Ovary (tissue), 9 donors: ENCODE measurements around the gene UBE2N. TPM values are rescaled to one million over a fixed set of nuclear protein-coding genes. Genes with fewer than 3 reads are reported as not detected.

Source experiments
- DNase-seq, 5 donors: peaks; one replicate each; pipeline ENCODE4 v3.0.0-alpha.2; 2019 to 2020
- H3K27ac ChIP-seq, 2 donors: fragments of 200-600 bp; one replicate each; pipeline versions ENCODE4 v1.5.1 to v1.8.0; 2019 to 2022
- H3K27me3 ChIP-seq: fragments of 200-600 bp; one replicate; pipeline ENCODE4 v1.8.0; 2022
- H3K36me3 ChIP-seq: fragments of 200-600 bp; sonication (generic); one replicate; pipeline ENCODE4 v1.5.1; 2019
- H3K4me1 ChIP-seq: one replicate; pipeline ENCODE4 v1.8.1; 2013; ENCODE audit warnings: mild to moderate bottlenecking, moderate library complexity; ENCODE audit not compliant: insufficient read depth
- H3K4me3 ChIP-seq: fragments of 200-600 bp; sonication (generic); one replicate; pipeline ENCODE4 v1.5.1; 2017
- H3K9me3 ChIP-seq, 2 donors: fragments of 200-600 bp in 1 of 2; sonication (generic) in 1 of 2; one replicate each; pipeline versions ENCODE4 v1.5.1 to v1.8.1; 2013 to 2019; ENCODE audit warnings: mild to moderate bottlenecking in 1 of 2, moderate library complexity in 1 of 2
- CTCF ChIP-seq, 3 donors: fragments of 450-650 bp in 2 of 3; fragments of 200-600 bp in 1 of 3; IDR thresholded peaks; one replicate each; pipeline versions ENCODE4 v1.5.1 to v1.8.0; 2016 to 2022; ENCODE audit warnings: antibody characterized with exemption in 3 of 3, mild to moderate bottlenecking in 1 of 3
- EP300 ChIP-seq: sonication (generic); formaldehyde crosslinking; IDR thresholded peaks from one replicate; pipeline ENCODE4 v1.6.1; 2017; ENCODE audit warnings: antibody characterized with exemption
- POLR2A ChIP-seq: fragments of 450-650 bp; IDR thresholded peaks from one replicate; pipeline ENCODE4 v1.6.1; 2017; ENCODE audit warnings: antibody characterized with exemption, mild to moderate bottlenecking, moderate library complexity
- WGBS, 3 donors: extraction: QIAGEN DNeasy Blood & Tissue Kit in 1 of 3; methylation state at CpG; one replicate each; pipeline versions ENCODE4 v1.1.5 to v1.1.7; 2013 to 2017; 5-methylcytosine and 5-hydroxymethylcytosine counted together
- intact Hi-C, 4 donors: fragments of 100-400 bp; cut with DNase I; formaldehyde crosslinking; loops; one replicate each; pipeline versions ENCODE4 v1.11.0 to v1.15.1; 2022 to 2023
- polyA plus RNA-seq, 2 donors: library from polyadenylated mRNA; stranded (reverse); fragments of 200-250 nt in 1 of 2; fragments of 350-450 nt in 1 of 2; fragmentation: Illumina TruSeq in 1 of 2; extraction: RNeasy Lipid Tissue Mini Kit (QIAGEN cat#74804) in 1 of 2; gene quantifications; one replicate each; pipeline ENCODE4 v1.2.3, GENCODE V29; 2013 to 2014
- small RNA-seq: library from RNA; depleted of rRNA; stranded (forward); fragments of <200 nt; gene quantifications from one replicate; pipeline ENCODE3, GENCODE V24; 2016
- total RNA-seq, 7 donors: library from RNA; depleted of rRNA in 2 of 7; stranded (reverse); fragments of >200 nt in 2 of 7; fragmentation: NEBNext Ultra II Directional in 3 of 7; extraction: Animal tissue kit (Norgen Biotek cat#: 25700) in 3 of 7; gene quantifications; one replicate each; pipeline versions ENCODE4 v1.1.0 to v1.2.4, GENCODE V29; 2016 to 2023
- donor health status: DM: no; HTN: no; CAD: no; lungs with moderate emphysema.
- donor health status: DM: no; HTN: no; CAD: no.
- donor health status: Bipolar disorder and iron deficiency.
- donor health status: DM: yes; HTN: yes; CAD: no.
- donor health status: DM: no; HTN: no; CAD: no.
- donor health status: DM: yes; HTN: yes; CAD: no.

Gene UBE2N
- total and polyA plus RNA-seq, 9 donors, result 18.8 to 102 (median 63.3) TPM

DNA sequence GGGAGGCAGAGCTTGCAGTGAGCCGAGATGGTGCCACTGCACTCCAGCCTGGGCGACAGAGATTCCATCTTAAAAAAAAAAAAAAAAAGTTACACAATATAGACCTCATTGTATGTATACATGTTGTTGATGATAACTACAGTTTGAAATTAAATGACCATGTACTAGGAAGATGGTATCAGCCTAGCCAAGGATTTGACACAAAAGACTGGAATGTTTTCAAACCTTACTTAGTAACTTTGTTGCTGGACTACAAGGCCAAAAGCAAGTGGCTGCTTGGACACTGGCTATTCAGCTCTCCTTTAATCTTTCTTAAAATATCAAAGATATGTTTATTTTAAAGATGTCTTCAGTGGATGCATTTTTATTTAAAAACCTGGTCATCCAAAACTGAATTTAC is 82.9 kb downstream of the UBE2N start:
- Histone ChIP-seq H3K4me3 (no peak overlapping the region), H3K36me3 (no peaks in the 10 kb centered on the region), H3K27me3 (no peaks in the 10 kb centered on the region), H3K9me3 (no peaks in the 10 kb centered on the region), H3K4me1 (peaks cover 2% of the 10 kb centered on the region), H3K27ac (no peak overlapping the region)
- TF ChIP-seq EP300 (no peak), POLR2A (no peak), CTCF (IDR thresholded peaks at IDR 0.05) (no peak)
- intact Hi-C loops, result no loop called here
- DNase-seq, result no peak
- WGBS, 3 donors, result 97 to 100% (median 98%) methylated on average over 2 of the region's 2 CpGs

DNA sequence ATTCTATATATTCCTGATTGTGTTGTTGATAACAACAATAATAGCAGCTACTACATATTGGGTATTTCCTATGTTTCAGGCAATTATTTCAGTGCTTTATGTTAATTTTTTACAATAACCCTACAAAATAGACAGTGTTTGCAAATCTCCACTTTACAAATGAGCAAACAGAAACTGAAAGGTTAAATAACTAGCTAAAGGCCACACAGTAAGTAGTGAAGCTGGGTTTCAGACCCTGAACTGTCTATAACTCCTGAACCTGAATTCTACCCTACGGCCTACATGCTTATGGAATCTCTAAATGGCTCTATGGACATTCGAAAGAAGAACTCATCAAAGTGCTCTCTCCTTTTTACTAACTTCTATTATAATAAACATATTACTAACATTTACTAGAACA is 83.7 kb downstream of the UBE2N start:
- Histone ChIP-seq H3K27me3 (no peaks in the 10 kb centered on the region), H3K36me3 (no peaks in the 10 kb centered on the region), H3K4me3 (no peak overlapping the region), H3K9me3 (no peaks in the 10 kb centered on the region), H3K4me1 (peaks cover 2% of the 10 kb centered on the region), H3K27ac (no peak overlapping the region)
- intact Hi-C loops, result no loop called here
- WGBS, 3 donors, result 95 to 99% (median 98%) methylated on average over 2 of the region's 2 CpGs
- no peak for DNase-seq
- no peak for TF ChIP-seq EP300
- TF ChIP-seq POLR2A, result no peak
- TF ChIP-seq CTCF (IDR thresholded peaks at IDR 0.05), result no peak

DNA sequence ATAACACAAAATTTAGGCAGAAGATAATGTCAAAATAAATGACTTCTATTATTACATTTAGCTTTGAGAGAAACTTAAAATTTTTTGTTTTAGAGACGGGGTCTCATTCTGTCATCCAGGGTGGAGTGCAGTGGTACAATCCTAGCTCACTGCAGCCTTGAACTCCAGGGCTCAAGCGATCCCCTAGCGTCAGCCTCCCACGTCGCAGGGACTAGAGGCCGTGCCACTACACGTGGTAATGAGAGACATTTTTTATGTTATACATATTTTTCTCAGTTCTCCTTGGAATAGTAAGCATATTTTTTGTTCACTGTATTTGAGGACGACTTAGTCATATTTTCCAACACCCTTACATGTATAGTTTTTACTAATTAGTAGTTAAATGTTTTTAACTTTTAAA is 85.5 kb downstream of the UBE2N start:
- intact Hi-C loops, result no loop called here
- Histone ChIP-seq H3K4me1 (no peaks in the 10 kb centered on the region), H3K9me3 (no peaks in the 10 kb centered on the region), H3K27ac (no peak overlapping the region), H3K4me3 (no peak overlapping the region), H3K36me3 (no peaks in the 10 kb centered on the region), H3K27me3 (no peaks in the 10 kb centered on the region)
- no peak for DNase-seq
- 56 to 72% (median 71%) methylated on average over 8 of the region's 8 CpGs for WGBS, 3 donors
- TF ChIP-seq CTCF (IDR thresholded peaks at IDR 0.05) (no peak), POLR2A (no peak), EP300 (no peak)

Small RNA genes lying within 50 kb of the gene (small RNA-seq; reads per million reads assigned to genes)
- gene RF00019, result not detected

Other genes starting within 250 kb of the UBE2N start
- gene NUDT4, start 64.0 kb downstream of the UBE2N start, total RNA-seq, result 100 to 1,000 TPM; 129 to 185 (median 149) TPM
- 100 to 1,000 TPM; 102 to 124 TPM for gene NUDT4, start 64.0 kb downstream of the UBE2N start, polyA plus RNA-seq
- 10 to 100 TPM; 34.9 to 72.7 (median 47.9) TPM for gene MRPL42, start 25.6 kb upstream of the UBE2N start, total RNA-seq
- 10 to 100 TPM; 22.4 to 39.9 TPM for gene MRPL42, start 25.6 kb upstream of the UBE2N start, polyA plus RNA-seq
- 10 to 100 TPM; 10.0 to 67.9 (median 20.4) TPM for gene SOCS2, start 130.7 kb upstream of the UBE2N start, total RNA-seq
- gene SOCS2, start 130.7 kb upstream of the UBE2N start, polyA plus RNA-seq, result 10 to 100 TPM; 21.5 to 41.5 TPM
- 10 to 100 TPM; 11.4 to 67.8 (median 16.9) TPM for gene CRADD, start 235.4 kb upstream of the UBE2N start, total RNA-seq
- 10 to 100 TPM; 13.9 to 17.9 TPM for gene CRADD, start 235.4 kb upstream of the UBE2N start, polyA plus RNA-seq